Measurements from ENCODE around the gene ATP13A5.

Gene ATP13A5

GRCh38 chr3:193237030-193237429, 141.5 kb downstream of the ATP13A5 start:
- DNase-seq: no peak
- H3K9me3 ChIP-seq: no peaks in the 10 kb centered on the region
- H3K27me3 ChIP-seq: peaks cover 10% of the 10 kb centered on the region
- no peaks in the 10 kb centered on the region for H3K36me3 ChIP-seq
- TF ChIP-seq CTCF (IDR thresholded peaks at IDR 0.05; ENCODE audit: low read depth, low read length): no peak
- no peaks in the 10 kb centered on the region; the same call in 1 of the 2 replicates for H3K4me1 ChIP-seq
- no peak overlapping the region for H3K4me3 ChIP-seq (ENCODE audit: low read depth, low read length)

- no peaks in the 10 kb centered on the region for H3K36me3 ChIP-seq
- H3K9me3 ChIP-seq: no peaks in the 10 kb centered on the region
- no peaks in the 10 kb centered on the region; the same call in 1 of the 2 replicates for H3K4me1 ChIP-seq
- H3K27me3 ChIP-seq: peaks cover 8% of the 10 kb centered on the region
- TF ChIP-seq CTCF (IDR thresholded peaks at IDR 0.05; ENCODE audit: low read depth, low read length): no peak
- H3K4me3 ChIP-seq (ENCODE audit: low read depth, low read length): no peak overlapping the region
- DNase-seq: no peak
Observed at GRCh38 chr3:193236599-193236998, 142.0 kb downstream of the ATP13A5 start.

- Histone ChIP-seq H3K4me3 (ENCODE audit: low read depth, low read length) (no peak overlapping the region), H3K36me3 (no peaks in the 10 kb centered on the region), H3K4me1 (no peaks in the 10 kb centered on the region), H3K9me3 (no peaks in the 10 kb centered on the region), H3K27me3 (peaks cover 3% of the 10 kb centered on the region; the same call in 1 of the 2 replicates)
- TF ChIP-seq CTCF (IDR thresholded peaks at IDR 0.05; ENCODE audit: low read depth, low read length): no peak
- no peak for DNase-seq
Observed at GRCh38 chr3:193231201-193231600, 147.4 kb downstream of the ATP13A5 start.

GRCh38 chr3:193230610-193231009, 147.9 kb downstream of the ATP13A5 start:
- Histone ChIP-seq H3K27me3 (peaks cover 3% of the 10 kb centered on the region; the same call in 1 of the 2 replicates), H3K4me3 (ENCODE audit: low read depth, low read length) (no peak overlapping the region), H3K9me3 (no peaks in the 10 kb centered on the region), H3K36me3 (no peaks in the 10 kb centered on the region), H3K4me1 (no peaks in the 10 kb centered on the region)
- no peak for TF ChIP-seq CTCF (IDR thresholded peaks at IDR 0.05; ENCODE audit: low read depth, low read length)
- DNase-seq: no peak

GRCh38 chr3:193229851-193230420, 148.6 kb downstream of the ATP13A5 start:
- no peaks in the 10 kb centered on the region for H3K4me1 ChIP-seq
- TF ChIP-seq CTCF (IDR thresholded peaks at IDR 0.05; ENCODE audit: low read depth, low read length): no peak
- H3K27me3 ChIP-seq: peaks cover 3% of the 10 kb centered on the region; the same call in 1 of the 2 replicates
- H3K36me3 ChIP-seq: no peaks in the 10 kb centered on the region
- no peak for DNase-seq
- no peak overlapping the region for H3K4me3 ChIP-seq (ENCODE audit: low read depth, low read length)
- no peaks in the 10 kb centered on the region for H3K9me3 ChIP-seq

- Histone ChIP-seq H3K4me1 (no peaks in the 10 kb centered on the region), H3K9me3 (no peaks in the 10 kb centered on the region), H3K27me3 (peaks cover 3% of the 10 kb centered on the region; the same call in 1 of the 2 replicates), H3K4me3 (ENCODE audit: low read depth, low read length) (no peak overlapping the region), H3K36me3 (no peaks in the 10 kb centered on the region)
- no peak for TF ChIP-seq CTCF (IDR thresholded peaks at IDR 0.05; ENCODE audit: low read depth, low read length)
- DNase-seq: no peak
Observed at GRCh38 chr3:193228206-193228605, 150.3 kb downstream of the ATP13A5 start.

All from BE2C (cell line).